Nephron (organoid): ENCODE measurements around the gene RNF4.
"Not testable (repeated sequence)": the region's sequence is repeated elsewhere in the genome, so short reads cannot be mapped to it uniquely, and the experiment has no call there.

Source experiments
- H3K27ac Mint-ChIP-seq, 3 experiments: 2 replicates each; pipeline ENCODE4 v1.8.0; 2020; ENCODE audit warnings: mixed read lengths in 3 of 3, mild to moderate bottlenecking in 2 of 3, moderate library complexity in 1 of 3
- H3K27me3 Mint-ChIP-seq: 2 replicates; pipeline ENCODE4 v1.8.0; 2021; ENCODE audit warnings: low read depth, mild to moderate bottlenecking, moderate library complexity, mixed read lengths
- H3K36me3 Mint-ChIP-seq: 2 replicates; pipeline ENCODE4 v1.8.0; 2020; ENCODE audit warnings: low read depth, mixed read lengths
- H3K4me1 Mint-ChIP-seq: 2 replicates; pipeline ENCODE4 v1.8.0; 2020; ENCODE audit warnings: mixed read lengths
- H3K4me3 Mint-ChIP-seq, 3 experiments: 2 replicates each; pipeline ENCODE4 v1.8.0; 2020; ENCODE audit warnings: mild to moderate bottlenecking in 3 of 3, mixed read lengths in 3 of 3, moderate library complexity in 2 of 3
- H3K9me3 Mint-ChIP-seq: 2 replicates; pipeline ENCODE4 v1.8.0; 2020; ENCODE audit warnings: mixed read lengths
- TF ChIP-seq, protein P1 (sequence below), 3 experiments: fragments of 200-600 bp; sonication (generic); IDR thresholded peaks; one replicate each; pipeline ENCODE4 v1.5.0; 2021; ENCODE audit warnings: antibody characterized with exemption in 3 of 3; ENCODE audit not compliant: unreplicated experiment in 3 of 3

The RNF4 gene

DNA sequence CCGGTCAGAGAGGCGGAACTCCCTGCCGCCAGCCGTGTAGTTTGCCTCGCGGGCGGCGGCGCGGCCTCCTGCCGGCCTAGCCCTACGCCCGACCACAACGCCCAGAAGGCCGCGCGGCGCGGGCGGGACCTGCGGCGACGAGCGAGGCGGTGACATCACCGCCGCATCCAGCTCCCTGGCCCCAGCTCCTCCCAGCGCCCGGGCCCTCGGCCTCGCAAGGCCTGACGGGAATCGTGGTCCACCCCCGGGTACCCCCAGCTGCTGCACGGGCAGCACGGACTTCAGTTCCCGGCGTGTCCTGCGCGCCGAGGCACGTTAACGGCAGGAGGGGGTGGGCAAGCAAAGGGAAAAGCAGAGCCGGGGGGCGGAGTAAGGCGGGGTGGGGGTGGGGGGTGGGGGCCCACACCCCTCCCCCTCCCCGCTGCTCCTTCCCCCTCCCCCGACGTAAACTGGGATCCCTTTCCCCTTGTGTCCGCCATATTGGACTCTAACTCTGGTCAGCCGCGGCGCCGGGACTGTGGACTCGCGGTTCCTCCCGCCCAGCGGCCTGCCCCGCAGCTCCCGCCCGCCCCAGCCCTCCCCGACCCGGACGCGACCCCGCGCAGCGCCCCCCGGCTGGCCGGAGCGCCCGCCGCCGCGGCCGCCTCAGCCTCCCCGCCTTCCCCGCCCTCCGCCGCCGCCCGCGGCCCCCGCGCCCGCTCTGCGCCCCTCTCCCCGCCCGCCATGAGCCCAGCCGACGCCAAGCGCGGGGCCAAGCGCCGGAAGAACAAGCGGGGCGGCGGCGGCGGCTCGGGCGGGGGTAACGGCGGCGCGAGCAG is 67.5 kb downstream of the RNF4 start, which contains the start of gene FAM193A:
TSS of gene FAM193A (plus strand) at position 455 of the 818 bp plus-strand sequence. CDS start at position 724, 269 bp downstream.
- TF ChIP-seq, protein P1, sequence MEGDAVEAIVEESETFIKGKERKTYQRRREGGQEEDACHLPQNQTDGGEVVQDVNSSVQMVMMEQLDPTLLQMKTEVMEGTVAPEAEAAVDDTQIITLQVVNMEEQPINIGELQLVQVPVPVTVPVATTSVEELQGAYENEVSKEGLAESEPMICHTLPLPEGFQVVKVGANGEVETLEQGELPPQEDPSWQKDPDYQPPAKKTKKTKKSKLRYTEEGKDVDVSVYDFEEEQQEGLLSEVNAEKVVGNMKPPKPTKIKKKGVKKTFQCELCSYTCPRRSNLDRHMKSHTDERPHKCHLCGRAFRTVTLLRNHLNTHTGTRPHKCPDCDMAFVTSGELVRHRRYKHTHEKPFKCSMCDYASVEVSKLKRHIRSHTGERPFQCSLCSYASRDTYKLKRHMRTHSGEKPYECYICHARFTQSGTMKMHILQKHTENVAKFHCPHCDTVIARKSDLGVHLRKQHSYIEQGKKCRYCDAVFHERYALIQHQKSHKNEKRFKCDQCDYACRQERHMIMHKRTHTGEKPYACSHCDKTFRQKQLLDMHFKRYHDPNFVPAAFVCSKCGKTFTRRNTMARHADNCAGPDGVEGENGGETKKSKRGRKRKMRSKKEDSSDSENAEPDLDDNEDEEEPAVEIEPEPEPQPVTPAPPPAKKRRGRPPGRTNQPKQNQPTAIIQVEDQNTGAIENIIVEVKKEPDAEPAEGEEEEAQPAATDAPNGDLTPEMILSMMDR (IDR thresholded peaks at IDR 0.05; ENCODE audit: unreplicated experiment in 3 of 3) = no peak
- Mint-ChIP-seq H3K27ac (peak within 1 kb of the TSS; percentile 95 to 99 (median 98)), H3K4me3 (peak within 1 kb of the TSS; percentile 98 to 99 (median 98)), H3K36me3 (peaks cover 5% of the 10 kb centered on the region), H3K4me1 (peaks cover 5% of the 10 kb centered on the region), H3K9me3 (no peaks in the 10 kb centered on the region), H3K27me3 (no peaks in the 10 kb centered on the region)

DNA sequence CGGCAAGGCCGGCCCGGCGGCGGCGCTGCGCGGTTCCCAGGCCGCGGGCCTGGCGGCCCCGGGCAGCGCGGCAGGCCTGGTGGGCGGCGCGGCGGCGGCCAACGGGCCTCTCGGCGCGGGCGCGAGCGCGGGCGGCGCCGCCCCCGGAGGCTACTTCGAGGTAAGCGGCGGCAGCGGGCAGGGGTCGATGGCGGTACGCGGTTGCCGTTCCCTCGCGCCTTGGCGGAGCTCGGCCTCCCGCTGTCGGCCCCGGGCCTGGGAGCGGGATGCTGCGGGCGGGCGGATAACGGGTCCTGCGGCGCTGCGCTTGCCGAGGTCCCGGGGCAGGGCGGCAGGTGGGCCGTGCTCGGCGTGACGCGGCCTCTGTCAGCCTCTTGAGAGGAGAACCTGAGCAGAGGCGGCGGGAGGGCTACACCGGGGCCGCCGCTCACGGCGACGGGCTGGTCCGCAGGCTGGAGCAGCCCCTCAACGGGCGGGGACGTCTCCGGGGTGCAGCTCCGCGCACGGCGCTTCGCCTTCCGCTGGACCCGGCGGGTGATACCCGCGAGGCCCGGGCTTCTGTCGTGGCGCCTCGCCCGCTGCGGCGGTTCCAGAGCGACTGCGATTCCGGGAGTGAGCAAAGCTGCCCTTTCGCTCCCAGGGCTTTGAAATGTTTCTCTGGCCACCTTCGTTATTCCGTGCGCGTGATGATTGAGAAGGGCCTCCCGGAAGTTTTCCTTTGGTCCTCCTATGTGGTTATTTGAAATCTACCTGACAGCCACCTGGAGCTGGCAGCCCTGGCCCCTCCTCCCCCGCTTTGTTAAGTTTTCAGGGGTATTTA is 68.3 kb downstream of the RNF4 start:
- Mint-ChIP-seq H3K27me3 (no peaks in the 10 kb centered on the region), H3K27ac (peak overlapping the region; percentile 88 to 98 (median 97)), H3K9me3 (no peaks in the 10 kb centered on the region), H3K36me3 (peaks cover 5% of the 10 kb centered on the region), H3K4me3 (peak overlapping the region; percentile 90 to 95 (median 95)), H3K4me1 (peaks cover 5% of the 10 kb centered on the region)
- TF ChIP-seq, protein P1 (IDR thresholded peaks at IDR 0.05; ENCODE audit: unreplicated experiment in 3 of 3) = no peak

DNA sequence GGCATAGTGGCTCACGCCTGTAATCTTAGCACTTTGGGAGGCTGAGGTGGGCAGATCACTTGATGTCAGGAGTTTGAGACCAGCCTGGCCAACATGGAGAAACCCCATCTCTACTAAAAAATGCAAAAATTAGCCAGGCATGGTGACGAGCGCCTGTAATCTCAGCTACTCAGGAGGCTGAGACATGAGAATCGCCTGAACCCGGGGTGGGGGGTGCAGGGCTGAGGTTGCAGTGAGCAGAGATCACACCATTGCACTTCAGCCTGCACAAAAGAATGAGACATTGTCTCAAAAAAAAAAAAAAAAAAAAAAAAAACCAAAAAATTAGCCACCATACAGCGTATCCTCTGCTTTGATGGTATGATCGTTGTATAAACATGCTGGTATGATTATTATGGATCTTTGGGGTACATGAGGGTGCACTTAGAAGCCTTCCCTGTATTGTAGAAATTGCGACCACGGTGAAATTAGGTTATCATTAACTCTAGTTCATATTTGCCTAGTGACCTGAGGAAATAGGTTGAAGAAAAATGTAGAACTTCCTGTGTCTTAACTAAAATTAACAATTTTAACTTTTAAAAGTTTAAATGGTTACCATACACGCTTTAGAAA is 74.8 kb downstream of the RNF4 start:
- not testable (repeated sequence) for H3K4me3 Mint-ChIP-seq, H3K9me3 Mint-ChIP-seq, H3K27me3 Mint-ChIP-seq, H3K4me1 Mint-ChIP-seq, H3K27ac Mint-ChIP-seq
- H3K36me3 Mint-ChIP-seq = peaks cover 36% of the 10 kb centered on the region

DNA sequence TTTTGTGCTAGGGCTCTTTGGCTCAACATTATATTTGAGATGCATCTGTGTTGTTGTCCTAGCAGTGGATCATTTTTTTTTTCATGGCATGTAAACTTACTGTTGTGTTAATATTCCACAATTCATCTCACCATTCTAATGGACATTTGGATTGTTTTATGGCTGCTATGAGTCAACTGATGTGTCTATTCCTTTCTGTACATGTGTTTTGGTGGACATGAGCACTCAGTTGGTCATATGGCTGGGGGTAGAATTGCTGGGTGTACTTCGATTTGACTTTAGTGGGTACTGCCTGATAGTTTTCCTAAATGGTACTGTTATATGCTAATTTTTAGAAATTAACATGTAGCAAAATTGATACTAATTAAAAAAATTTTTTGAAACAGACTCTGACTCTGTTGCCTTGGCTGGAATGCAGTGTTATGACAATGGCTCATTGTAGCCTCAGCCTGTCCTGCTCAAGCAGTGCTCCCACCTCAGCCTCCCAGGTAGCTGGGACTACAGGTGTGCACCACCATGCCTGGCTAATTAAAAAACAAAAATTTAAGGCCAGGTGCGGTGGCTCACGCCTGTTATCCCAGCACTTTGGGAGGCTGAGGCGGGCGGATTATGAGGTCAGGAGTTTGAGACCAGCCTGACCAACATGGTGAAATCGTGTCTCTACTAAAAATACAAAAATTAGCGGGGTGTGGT is 76.6 kb downstream of the RNF4 start:
- Mint-ChIP-seq H3K27me3 (no peaks in the 10 kb centered on the region), H3K4me1 (no peaks in the 10 kb centered on the region), H3K9me3 (peaks cover 3% of the 10 kb centered on the region), H3K4me3 (no peak overlapping the region), H3K36me3 (peaks cover 31% of the 10 kb centered on the region), H3K27ac (no peak overlapping the region)
- TF ChIP-seq, protein P1 (IDR thresholded peaks at IDR 0.05; ENCODE audit: unreplicated experiment in 3 of 3) = no peak

DNA sequence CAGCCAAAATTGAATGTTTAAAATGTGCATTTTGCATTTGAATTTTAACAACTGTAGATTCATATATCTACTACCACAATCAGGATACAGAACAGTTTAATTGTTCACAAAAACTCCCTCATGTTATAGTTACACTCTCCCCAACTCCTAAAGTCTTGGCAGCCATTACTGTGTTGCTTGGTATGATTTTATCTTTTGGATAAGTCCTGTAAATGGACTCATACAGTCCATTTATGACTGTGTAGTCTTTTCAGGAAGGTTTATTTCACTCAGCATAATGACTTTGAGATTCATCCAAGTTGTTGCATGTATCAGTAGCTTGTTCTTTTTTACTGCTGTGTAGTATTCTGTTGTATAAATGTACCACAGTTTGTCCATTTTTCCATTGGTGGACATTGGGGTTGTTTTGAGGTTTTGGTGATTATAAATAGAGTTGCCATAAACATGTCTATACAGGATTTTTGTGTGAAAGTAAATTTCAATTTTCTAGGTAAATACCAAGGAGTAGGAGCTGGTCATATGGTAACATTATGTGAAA is 77.4 kb downstream of the RNF4 start:
- Mint-ChIP-seq H3K9me3 (peaks cover 3% of the 10 kb centered on the region), H3K27me3 (no peaks in the 10 kb centered on the region), H3K4me3 (no peak overlapping the region), H3K36me3 (peaks cover 33% of the 10 kb centered on the region), H3K4me1 (no peaks in the 10 kb centered on the region), H3K27ac (no peak overlapping the region)
- TF ChIP-seq, protein P1 (IDR thresholded peaks at IDR 0.05; ENCODE audit: unreplicated experiment in 3 of 3) = no peak

DNA sequence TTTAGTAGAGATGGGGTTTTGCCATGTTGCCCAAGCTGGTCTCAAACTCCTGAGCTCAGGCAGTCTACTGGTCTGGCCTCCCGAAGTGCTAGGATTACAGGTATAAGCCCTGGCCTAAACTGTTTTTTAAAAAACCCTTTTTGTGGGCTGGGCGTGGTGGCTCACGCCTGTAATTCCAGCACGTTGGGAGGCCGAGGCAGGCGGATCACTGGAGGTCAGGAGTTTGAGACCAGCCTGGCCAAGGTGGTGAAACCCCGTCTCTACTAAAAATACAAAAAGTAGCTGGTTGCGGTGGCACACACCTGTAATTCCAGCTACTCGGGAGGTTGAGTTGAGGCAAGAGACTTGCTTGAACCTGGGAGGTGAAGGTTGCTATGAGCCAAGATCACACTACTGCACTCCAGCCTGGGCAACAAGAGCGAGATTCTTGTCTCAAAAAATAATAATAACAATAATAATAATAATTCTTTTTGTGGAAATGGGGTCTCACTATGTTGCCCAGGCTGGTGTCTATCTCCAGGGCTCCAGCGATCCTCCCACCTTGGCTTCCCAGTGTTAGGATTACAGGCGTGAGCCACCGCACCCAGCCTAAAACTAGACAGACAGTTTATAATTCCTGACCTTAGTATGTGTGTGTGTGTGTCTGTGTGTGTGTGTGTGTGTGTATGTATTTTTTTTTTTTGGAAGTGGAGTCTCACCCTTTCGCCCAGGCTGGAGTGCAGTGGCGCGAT is 78.2 kb downstream of the RNF4 start:
- not testable (repeated sequence) for H3K27ac Mint-ChIP-seq, H3K9me3 Mint-ChIP-seq, H3K4me1 Mint-ChIP-seq, H3K27me3 Mint-ChIP-seq, H3K4me3 Mint-ChIP-seq
- H3K36me3 Mint-ChIP-seq = peaks cover 36% of the 10 kb centered on the region
